ENCODE results near the gene KCNMA1. TPM values are rescaled to one million over a fixed set of nuclear protein-coding genes. Genes with fewer than 3 reads are reported as not detected.

Gene KCNMA1
- total RNA-seq, 1 donor from 2014 or later: 30.1 TPM

- DNase-seq (ENCODE audit: extremely low spot score, unreplicated experiment): no peak
- no peak overlapping the region for H3K4me3 Mint-ChIP-seq
- H3K36me3 Mint-ChIP-seq: no peaks in the 10 kb centered on the region
- peaks cover 23% of the 10 kb centered on the region for H3K4me1 Mint-ChIP-seq (ENCODE audit: unreplicated experiment)
- H3K9me3 Mint-ChIP-seq: no peaks in the 10 kb centered on the region
- TF ChIP-seq, protein P1, sequence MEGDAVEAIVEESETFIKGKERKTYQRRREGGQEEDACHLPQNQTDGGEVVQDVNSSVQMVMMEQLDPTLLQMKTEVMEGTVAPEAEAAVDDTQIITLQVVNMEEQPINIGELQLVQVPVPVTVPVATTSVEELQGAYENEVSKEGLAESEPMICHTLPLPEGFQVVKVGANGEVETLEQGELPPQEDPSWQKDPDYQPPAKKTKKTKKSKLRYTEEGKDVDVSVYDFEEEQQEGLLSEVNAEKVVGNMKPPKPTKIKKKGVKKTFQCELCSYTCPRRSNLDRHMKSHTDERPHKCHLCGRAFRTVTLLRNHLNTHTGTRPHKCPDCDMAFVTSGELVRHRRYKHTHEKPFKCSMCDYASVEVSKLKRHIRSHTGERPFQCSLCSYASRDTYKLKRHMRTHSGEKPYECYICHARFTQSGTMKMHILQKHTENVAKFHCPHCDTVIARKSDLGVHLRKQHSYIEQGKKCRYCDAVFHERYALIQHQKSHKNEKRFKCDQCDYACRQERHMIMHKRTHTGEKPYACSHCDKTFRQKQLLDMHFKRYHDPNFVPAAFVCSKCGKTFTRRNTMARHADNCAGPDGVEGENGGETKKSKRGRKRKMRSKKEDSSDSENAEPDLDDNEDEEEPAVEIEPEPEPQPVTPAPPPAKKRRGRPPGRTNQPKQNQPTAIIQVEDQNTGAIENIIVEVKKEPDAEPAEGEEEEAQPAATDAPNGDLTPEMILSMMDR (conservative IDR thresholded peaks at IDR 0.05): no peak
- peaks cover 40% of the 10 kb centered on the region for H3K27me3 Mint-ChIP-seq
- no peak overlapping the region for H3K27ac Mint-ChIP-seq
Measured at GRCh38 chr10:76968483-76968882, 669.1 kb downstream of the KCNMA1 start.

- H3K4me3 Mint-ChIP-seq: no peak overlapping the region
- H3K9me3 Mint-ChIP-seq: peaks cover 11% of the 10 kb centered on the region
- DNase-seq (ENCODE audit: extremely low spot score, unreplicated experiment): no peak
- peaks cover 17% of the 10 kb centered on the region for H3K4me1 Mint-ChIP-seq (ENCODE audit: unreplicated experiment)
- H3K27ac Mint-ChIP-seq: no peak overlapping the region
- H3K36me3 Mint-ChIP-seq: peaks cover 4% of the 10 kb centered on the region
- TF ChIP-seq, protein P1 (conservative IDR thresholded peaks at IDR 0.05): no peak
- H3K27me3 Mint-ChIP-seq: peaks cover 36% of the 10 kb centered on the region
Measured at GRCh38 chr10:76962851-76963250, 674.8 kb downstream of the KCNMA1 start.

GRCh38 chr10:76961841-76962240, 675.8 kb downstream of the KCNMA1 start:
- peaks cover 4% of the 10 kb centered on the region for H3K36me3 Mint-ChIP-seq
- no peak overlapping the region for H3K4me3 Mint-ChIP-seq
- TF ChIP-seq, protein P1 (conservative IDR thresholded peaks at IDR 0.05): no peak
- H3K4me1 Mint-ChIP-seq (ENCODE audit: unreplicated experiment): peaks cover 17% of the 10 kb centered on the region
- DNase-seq (ENCODE audit: extremely low spot score, unreplicated experiment): no peak
- H3K27ac Mint-ChIP-seq: no peak overlapping the region
- H3K27me3 Mint-ChIP-seq: peaks cover 41% of the 10 kb centered on the region
- peaks cover 11% of the 10 kb centered on the region for H3K9me3 Mint-ChIP-seq

DNA sequence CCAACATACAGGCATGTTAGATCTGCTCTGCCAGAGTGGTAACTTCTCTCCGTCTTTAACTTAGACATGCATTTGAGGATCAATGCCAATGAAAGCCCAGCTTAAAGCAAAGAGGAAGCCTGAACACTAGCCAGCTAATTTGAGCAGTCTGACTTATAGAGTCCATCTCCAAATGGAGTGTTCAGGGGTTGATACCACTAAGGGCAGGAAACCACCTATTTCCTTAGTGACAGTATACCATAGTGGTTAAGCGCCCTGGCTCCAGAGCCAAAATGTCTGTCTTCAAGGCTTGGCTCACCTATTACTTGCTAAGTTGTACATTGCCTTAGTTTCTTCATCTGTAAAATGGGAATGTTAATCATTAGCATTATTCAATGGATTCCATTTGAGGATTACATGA, 678.5 kb downstream of the KCNMA1 start:
- peaks cover 4% of the 10 kb centered on the region for H3K36me3 Mint-ChIP-seq
- H3K27ac Mint-ChIP-seq: no peak overlapping the region
- no peak for DNase-seq (ENCODE audit: extremely low spot score, unreplicated experiment)
- TF ChIP-seq, protein P1 (conservative IDR thresholded peaks at IDR 0.05): no peak
- H3K27me3 Mint-ChIP-seq: peaks cover 46% of the 10 kb centered on the region
- peaks cover 22% of the 10 kb centered on the region for H3K4me1 Mint-ChIP-seq (ENCODE audit: unreplicated experiment)
- no peak overlapping the region for H3K4me3 Mint-ChIP-seq
- peaks cover 11% of the 10 kb centered on the region for H3K9me3 Mint-ChIP-seq

GRCh38 chr10:76954838-76955237, 682.8 kb downstream of the KCNMA1 start:
- peaks cover 49% of the 10 kb centered on the region for H3K27me3 Mint-ChIP-seq
- peaks cover 4% of the 10 kb centered on the region for H3K36me3 Mint-ChIP-seq
- H3K9me3 Mint-ChIP-seq: no peaks in the 10 kb centered on the region
- TF ChIP-seq, protein P1 (conservative IDR thresholded peaks at IDR 0.05): no peak
- peaks cover 7% of the 10 kb centered on the region for H3K4me1 Mint-ChIP-seq (ENCODE audit: unreplicated experiment)
- no peak for DNase-seq (ENCODE audit: extremely low spot score, unreplicated experiment)
- no peak overlapping the region for H3K27ac Mint-ChIP-seq
- no peak overlapping the region for H3K4me3 Mint-ChIP-seq

DNA sequence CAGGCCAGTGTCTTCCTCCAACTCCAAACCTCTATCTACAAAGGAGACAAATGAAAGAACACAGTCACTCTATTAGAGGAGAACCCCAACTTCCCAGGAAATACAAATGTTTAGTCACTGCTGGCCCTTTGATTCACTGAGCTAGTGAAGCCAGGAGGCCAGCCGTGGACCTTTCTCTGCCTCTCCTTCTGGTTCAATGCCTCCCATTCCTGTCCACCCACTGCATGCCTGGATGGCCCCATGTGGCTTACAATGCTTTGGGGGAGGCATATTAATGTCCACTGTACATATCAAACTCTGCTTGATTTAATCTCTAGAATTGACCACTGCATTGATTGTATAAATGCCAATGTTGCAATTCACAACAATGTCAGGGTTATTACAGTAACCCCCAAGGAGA, 687.3 kb downstream of the KCNMA1 start:
- peaks cover 7% of the 10 kb centered on the region for H3K4me1 Mint-ChIP-seq (ENCODE audit: unreplicated experiment)
- no peak overlapping the region for H3K4me3 Mint-ChIP-seq
- H3K27ac Mint-ChIP-seq: no peak overlapping the region
- no peak for DNase-seq (ENCODE audit: extremely low spot score, unreplicated experiment)
- peaks cover 9% of the 10 kb centered on the region for H3K36me3 Mint-ChIP-seq
- peaks cover 53% of the 10 kb centered on the region for H3K27me3 Mint-ChIP-seq
- TF ChIP-seq, protein P1 (conservative IDR thresholded peaks at IDR 0.05): no peak
- no peaks in the 10 kb centered on the region for H3K9me3 Mint-ChIP-seq
